KMS-11 (cell line): ENCODE results near the gene NAT9.

Source experiments
- H2AFZ ChIP-seq: fragments of 200-600 bp; sonication (generic); 2 replicates; pipeline ENCODE4 v1.6.1; 2016; ENCODE audit warnings: antibody characterized with exemption, mixed run types, low read depth
- H3K27ac ChIP-seq: fragments of 200-600 bp; sonication (generic); 2 replicates; pipeline ENCODE4 v1.6.1; 2016; ENCODE audit warnings: mild to moderate bottlenecking, mixed run types
- H3K27me3 ChIP-seq: fragments of 200-600 bp; sonication (generic); 2 replicates; pipeline ENCODE4 v1.6.1; 2017; ENCODE audit warnings: mild to moderate bottlenecking, low read depth, mixed run types, moderate library complexity; ENCODE audit not compliant: insufficient read depth
- H3K36me3 ChIP-seq: fragments of 200-600 bp; sonication (generic); 2 replicates; pipeline ENCODE4 v1.6.1; 2017; ENCODE audit warnings: mild to moderate bottlenecking, mixed run types; ENCODE audit not compliant: insufficient read depth
- H3K4me1 ChIP-seq: fragments of 200-600 bp; sonication (generic); 2 replicates; pipeline ENCODE4 v1.6.1; 2016; ENCODE audit warnings: mild to moderate bottlenecking, low read depth, mixed run types; ENCODE audit not compliant: poor library complexity, severe bottlenecking
- H3K4me2 ChIP-seq: fragments of 200-600 bp; sonication (generic); 2 replicates; pipeline ENCODE4 v1.7.0; 2016; ENCODE audit warnings: mild to moderate bottlenecking, mixed run types
- H3K4me3 ChIP-seq: fragments of 200-600 bp; sonication (generic); IDR thresholded peaks from 2 replicates; pipeline ENCODE4 v1.6.1; 2017; ENCODE audit warnings: low read depth, low read length, mixed read lengths; ENCODE audit not compliant: insufficient read depth
- H3K79me2 ChIP-seq: fragments of 200-600 bp; sonication (generic); 2 replicates; pipeline ENCODE4 v1.6.1; 2016; ENCODE audit warnings: low read depth, mixed run types; ENCODE audit not compliant: insufficient read depth
- H3K9ac ChIP-seq: fragments of 200-600 bp; sonication (generic); 2 replicates; pipeline ENCODE4 v1.6.1; 2016; ENCODE audit warnings: mild to moderate bottlenecking, mixed run types
- H4K20me1 ChIP-seq: fragments of 200-600 bp; sonication (generic); 2 replicates; pipeline ENCODE4 v1.6.1; 2016; ENCODE audit warnings: mild to moderate bottlenecking, mixed run types; ENCODE audit not compliant: insufficient read depth
- CTCF ChIP-seq: fragments of 200-600 bp; sonication (generic); conservative IDR thresholded peaks from 2 replicates; pipeline ENCODE4 v1.6.1; 2017; ENCODE audit warnings: low read depth, mild to moderate bottlenecking, antibody characterized with exemption, low read length, moderate library complexity, mixed read lengths

Gene NAT9

GRCh38 chr17:74736513-74737298 is 39.4 kb downstream of the NAT9 start, which contains the start of gene RAB37:
Gene RAB37, plus strand, starts transcription at chr17:74737256. Its CDS starts 17 bp downstream, at chr17:74737273.
- H3K79me2 ChIP-seq, result no peaks in the 10 kb centered on the region
- peak; percentile 26; the same call in 1 of the 2 replicates for TF ChIP-seq CTCF
- H3K4me3 ChIP-seq, result no peak within 1 kb of the TSS
- H2AFZ ChIP-seq, result peak within 1 kb of the TSS; percentile 82
- peak within 1 kb of the TSS; percentile 33 for H3K27ac ChIP-seq
- H3K9ac ChIP-seq, result no peak within 1 kb of the TSS; the same call in 1 of the 2 replicates
- no peaks in the 10 kb centered on the region for H3K36me3 ChIP-seq
- peaks cover 11% of the 10 kb centered on the region; the same call in 1 of the 2 replicates for H3K27me3 ChIP-seq
- peak within 1 kb of the TSS; percentile 88 for H3K4me2 ChIP-seq
- peaks cover 32% of the 10 kb centered on the region for H3K4me1 ChIP-seq
- H4K20me1 ChIP-seq, result no peaks in the 10 kb centered on the region

- no peak overlapping the region for H3K27ac ChIP-seq
- H3K4me3 ChIP-seq, result no peak overlapping the region
- peaks cover 11% of the 10 kb centered on the region; the same call in 1 of the 2 replicates for H3K27me3 ChIP-seq
- no peaks in the 10 kb centered on the region for H3K36me3 ChIP-seq
- H4K20me1 ChIP-seq, result no peaks in the 10 kb centered on the region
- no peak for TF ChIP-seq CTCF
- H3K9ac ChIP-seq, result no peak overlapping the region
- H3K4me1 ChIP-seq, result peaks cover 16% of the 10 kb centered on the region
- no peak overlapping the region for H2AFZ ChIP-seq
- H3K4me2 ChIP-seq, result no peak overlapping the region
- no peaks in the 10 kb centered on the region for H3K79me2 ChIP-seq
Observed at GRCh38 chr17:74734256-74734655, 41.9 kb downstream of the NAT9 start.

- H3K36me3 ChIP-seq, result no peaks in the 10 kb centered on the region
- no peak for TF ChIP-seq CTCF
- H4K20me1 ChIP-seq, result no peaks in the 10 kb centered on the region
- H3K4me1 ChIP-seq, result peaks cover 9% of the 10 kb centered on the region
- H3K9ac ChIP-seq, result no peak overlapping the region
- no peak overlapping the region for H3K4me3 ChIP-seq
- peaks cover 11% of the 10 kb centered on the region; the same call in 1 of the 2 replicates for H3K27me3 ChIP-seq
- H3K27ac ChIP-seq, result no peak overlapping the region
- H3K4me2 ChIP-seq, result no peak overlapping the region
- no peak overlapping the region for H2AFZ ChIP-seq
- no peaks in the 10 kb centered on the region for H3K79me2 ChIP-seq
Observed at GRCh38 chr17:74733365-74734122, 42.6 kb downstream of the NAT9 start.

GRCh38 chr17:74732042-74732867 is 43.9 kb downstream of the NAT9 start:
- no peaks in the 10 kb centered on the region for H3K4me1 ChIP-seq
- H3K4me3 ChIP-seq, result no peak overlapping the region
- H3K27ac ChIP-seq, result no peak overlapping the region
- no peak overlapping the region for H3K9ac ChIP-seq
- H3K27me3 ChIP-seq, result peaks cover 8% of the 10 kb centered on the region; the same call in 1 of the 2 replicates
- no peak for TF ChIP-seq CTCF
- no peaks in the 10 kb centered on the region for H4K20me1 ChIP-seq
- no peaks in the 10 kb centered on the region for H3K79me2 ChIP-seq
- no peak overlapping the region for H2AFZ ChIP-seq
- H3K36me3 ChIP-seq, result no peaks in the 10 kb centered on the region
- H3K4me2 ChIP-seq, result no peak overlapping the region
